Fibroblast of the conjunctiva (primary cell): ENCODE results near the gene DEF6.
A peak's percentile ranks its signal among the peaks of the same experiment; 100 is the strongest.
"Not testable (repeated sequence)": the region's sequence is repeated elsewhere in the genome, so short reads cannot be mapped to it uniquely, and the experiment has no call there.

Experiments
- DNase-seq: peaks from one replicate; pipeline ENCODE4 v3.0.0-alpha.2; 2010; ENCODE audit warnings: low read depth

DEF6 gene

DNA sequence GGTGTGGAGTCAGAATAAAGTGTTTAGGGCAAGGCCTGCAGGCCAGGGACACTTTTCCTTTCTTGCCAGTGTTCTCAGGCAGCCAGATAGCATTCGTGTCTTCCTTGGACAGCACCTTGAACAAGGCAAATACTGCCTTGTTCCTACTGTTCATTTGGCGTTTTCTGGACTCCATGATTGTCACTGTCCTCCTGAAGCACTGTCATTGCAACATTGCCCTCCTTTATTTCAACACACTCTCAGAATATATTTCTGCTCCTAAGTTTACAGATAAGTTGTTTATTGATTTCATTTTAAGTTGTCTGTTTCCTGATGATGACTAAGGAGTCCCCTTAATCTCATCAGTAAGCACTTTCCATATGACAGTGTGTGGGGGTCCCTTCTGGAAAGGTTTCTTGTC is 15.1 kb upstream of the DEF6 start:
- DNase-seq = no peak

DNA sequence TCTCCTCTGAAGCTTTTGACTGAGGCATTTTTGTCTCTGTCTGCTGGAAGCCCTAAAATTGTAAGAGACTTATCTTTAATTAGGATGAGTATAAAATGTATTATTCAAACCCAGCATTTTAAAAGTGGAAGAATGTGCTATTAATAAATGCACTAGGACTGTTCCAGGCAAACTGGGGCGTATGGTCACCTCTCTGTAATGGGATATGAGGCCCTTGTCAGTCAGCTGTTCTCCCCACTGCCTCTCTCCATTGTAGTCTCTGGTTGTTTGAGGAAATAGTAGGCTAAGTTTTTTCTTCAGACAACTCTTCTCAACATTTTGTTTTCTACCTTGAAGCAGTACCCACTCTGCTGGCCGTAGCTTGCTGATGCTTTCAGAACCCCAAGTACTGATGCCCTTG is 14.3 kb upstream of the DEF6 start:
- no peak for DNase-seq

DNA sequence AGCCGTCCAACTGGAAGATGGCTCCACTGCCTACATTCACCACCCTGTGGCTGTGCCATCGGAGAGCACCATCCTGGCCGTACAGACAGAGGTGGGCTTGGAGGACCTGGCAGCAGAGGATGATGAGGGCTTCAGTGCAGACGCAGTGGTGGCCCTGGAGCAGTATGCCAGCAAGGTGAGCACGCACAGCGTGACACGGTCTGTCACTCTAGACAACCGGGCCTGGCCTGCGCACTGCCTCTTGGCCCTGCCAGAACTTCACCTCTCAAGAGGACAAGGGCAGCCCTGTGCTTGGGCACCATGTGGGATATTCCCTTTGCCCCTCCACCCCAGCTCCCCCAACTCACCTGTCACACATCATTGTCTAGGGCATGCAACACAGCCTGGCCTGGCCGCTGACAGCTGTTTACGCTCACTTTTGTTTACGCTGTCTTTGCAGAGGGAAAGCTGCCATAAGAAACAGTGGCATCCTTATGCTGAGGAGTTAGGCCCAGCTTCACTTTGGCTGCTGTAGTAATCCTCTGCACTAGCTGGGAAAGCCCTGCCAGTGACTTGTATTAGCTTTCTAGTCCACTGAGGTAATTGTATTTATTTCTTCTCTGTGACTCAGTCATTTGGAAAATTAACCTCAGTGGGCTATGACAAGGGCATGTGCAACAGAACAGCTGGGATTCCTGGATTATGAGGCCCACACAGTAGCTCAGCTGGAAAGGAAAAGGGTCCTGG is 9.8 kb upstream of the DEF6 start:
- DNase-seq = no peak

DNA sequence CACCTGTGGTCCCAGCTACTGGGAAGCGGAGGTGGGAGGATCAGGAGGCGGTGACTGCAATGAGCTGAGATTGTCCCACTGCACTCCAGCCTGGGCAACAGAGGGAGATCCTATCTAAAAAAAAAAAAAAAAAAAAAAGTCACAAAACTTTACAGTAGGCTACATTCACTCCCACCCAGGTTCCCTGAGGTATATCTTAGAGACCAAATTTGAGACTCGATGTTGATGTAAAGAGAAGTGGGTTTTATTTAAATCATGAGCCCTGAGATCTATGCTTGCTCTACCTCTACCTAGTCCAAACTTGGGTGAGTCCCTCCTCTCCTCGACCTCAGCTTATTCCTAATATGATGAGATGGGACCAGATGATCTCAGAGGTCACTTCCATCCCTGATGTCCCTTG is 8.8 kb upstream of the DEF6 start:
- no peak for DNase-seq

DNA sequence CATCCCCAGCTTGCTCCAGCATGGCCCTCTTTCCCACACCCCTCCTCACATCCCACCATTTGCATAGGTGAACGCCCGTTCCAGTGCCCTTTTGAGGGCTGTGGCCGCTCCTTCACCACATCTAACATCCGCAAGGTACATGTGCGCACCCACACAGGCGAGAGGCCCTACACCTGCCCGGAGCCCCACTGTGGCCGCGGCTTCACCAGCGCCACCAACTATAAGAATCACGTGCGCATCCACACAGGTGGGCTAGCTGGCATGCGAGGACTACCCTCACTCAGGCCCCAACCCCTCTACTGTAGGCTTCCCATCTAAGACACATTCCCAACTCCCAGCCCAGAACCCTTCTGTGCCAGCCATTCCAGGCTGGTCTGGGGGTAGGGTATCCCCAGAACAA is 6.1 kb upstream of the DEF6 start:
- no peak for DNase-seq

DNA sequence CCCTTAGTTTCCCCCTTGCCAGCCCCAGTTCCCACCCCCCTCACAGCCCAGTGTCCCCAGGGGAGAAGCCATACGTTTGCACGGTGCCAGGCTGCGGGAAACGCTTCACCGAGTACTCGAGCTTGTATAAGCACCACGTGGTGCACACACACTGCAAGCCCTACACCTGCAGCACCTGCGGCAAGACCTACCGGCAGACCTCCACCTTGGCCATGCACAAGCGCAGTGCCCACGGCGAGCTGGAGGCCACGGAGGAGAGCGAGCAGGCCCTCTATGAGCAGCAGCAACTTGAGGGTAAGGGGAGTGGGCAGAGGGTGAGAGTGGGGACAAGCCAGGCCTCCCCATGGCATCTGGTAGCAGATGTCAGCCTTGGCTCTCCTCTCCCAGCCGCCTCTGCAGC is 5.1 kb upstream of the DEF6 start:
- DNase-seq = no peak

DNA sequence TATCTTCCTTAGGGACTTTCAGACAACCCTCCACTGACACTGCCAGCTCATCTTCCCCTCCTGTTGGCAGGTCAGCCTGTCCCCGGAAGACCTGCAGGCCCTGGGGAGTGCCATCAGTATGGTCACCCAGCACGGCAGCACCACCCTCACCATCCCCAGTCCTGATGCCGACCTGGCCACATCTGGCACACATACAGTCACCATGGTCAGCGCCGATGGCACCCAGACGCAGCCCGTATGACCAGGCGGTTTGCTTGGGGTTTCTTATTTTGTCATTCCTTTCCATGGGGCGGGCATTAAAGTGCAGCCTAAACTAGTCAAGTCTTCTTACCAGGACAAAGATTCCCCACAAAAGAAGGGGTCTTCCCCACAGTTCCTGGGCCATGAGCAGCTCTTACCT is 3.9 kb upstream of the DEF6 start:
- DNase-seq = no peak

DNA sequence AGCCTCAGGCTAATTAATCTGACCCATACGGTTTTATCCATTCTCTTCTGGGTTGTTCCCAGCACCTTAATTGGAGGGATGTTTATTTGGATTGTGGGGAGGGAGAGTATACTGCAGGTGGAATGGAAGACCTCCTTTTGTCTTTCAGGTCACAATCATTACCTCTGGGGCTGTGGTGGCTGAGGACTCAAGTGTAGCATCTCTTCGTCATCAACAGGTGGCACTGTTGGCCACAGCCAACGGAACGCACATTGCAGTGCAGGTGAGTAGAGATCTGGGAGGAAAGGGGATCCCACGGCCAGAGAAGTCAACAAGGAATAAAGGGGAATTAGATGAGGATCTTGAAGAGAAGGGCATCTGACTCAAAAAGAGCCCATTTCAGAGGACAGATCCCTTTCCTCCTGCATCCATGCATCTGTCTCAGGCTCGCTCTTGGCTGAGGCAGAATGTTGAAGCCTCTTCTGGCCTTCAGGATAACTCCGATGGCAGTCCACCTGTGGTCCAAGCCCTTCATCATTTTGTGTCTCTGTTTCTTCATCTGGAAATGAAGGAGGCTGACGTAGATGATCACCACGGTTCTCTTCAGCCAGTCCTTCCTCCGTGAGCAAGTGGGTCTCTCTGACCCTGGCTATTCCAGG is 3.2 kb upstream of the DEF6 start:
- DNase-seq = peak; percentile 10

DNA sequence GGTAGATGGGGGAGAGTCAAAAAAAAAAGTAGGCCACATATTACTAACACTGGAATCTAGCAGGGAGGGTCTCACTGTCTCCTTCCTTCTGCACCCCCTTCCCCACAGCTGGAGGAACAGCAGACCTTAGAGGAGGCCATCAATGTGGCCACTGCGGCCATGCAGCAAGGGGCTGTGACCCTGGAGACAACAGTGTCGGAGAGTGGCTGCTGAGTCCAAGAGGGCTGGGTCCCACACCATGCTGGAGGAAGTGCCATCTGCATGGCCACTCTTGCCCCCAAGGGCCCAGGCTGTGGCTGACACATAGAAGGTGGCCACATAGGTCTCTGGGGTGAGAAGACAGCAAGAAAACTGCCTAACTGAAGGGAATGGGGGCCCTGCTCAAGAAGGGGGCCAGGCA is 2.6 kb upstream of the DEF6 start:
- DNase-seq = no peak

DNA sequence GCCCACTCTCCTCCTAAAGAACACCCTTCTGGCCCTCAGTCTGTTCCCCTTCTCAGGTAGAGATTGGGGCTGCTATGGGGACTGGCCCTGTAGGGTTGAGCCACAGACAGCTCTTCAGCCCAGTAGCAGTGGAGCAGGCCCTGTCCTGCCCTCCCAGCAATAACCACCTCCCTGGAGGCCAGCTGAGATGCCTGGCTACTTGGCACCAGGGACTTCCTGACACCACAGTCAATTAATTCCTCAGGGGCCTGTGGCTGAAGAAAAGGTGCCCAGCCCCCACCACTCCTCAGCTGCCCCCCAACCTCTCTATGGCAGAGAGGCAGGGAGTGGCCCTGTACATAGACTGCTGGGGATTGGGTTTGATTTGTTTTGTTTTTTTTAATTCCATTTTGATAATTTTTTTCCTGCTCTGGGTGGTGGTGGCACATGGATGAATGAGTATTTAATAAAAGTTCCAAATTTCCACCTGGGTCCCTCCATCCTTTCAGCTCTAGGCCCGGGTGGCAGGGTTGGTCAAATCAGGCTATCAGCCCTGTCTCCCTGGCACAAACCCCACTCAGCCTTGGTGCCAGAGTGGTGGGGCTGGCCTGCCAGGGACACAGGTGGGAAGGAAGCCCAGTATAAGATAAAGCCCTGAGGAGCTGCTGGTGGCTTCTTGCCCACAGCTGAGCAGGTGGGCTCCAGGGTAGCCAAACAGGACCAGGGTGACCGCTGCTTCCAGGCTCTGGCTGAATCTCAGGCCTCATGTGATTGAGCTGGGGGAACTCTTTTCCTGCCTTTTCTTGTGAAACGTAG is 1.9 kb upstream of the DEF6 start:
- DNase-seq = no peak

DNA sequence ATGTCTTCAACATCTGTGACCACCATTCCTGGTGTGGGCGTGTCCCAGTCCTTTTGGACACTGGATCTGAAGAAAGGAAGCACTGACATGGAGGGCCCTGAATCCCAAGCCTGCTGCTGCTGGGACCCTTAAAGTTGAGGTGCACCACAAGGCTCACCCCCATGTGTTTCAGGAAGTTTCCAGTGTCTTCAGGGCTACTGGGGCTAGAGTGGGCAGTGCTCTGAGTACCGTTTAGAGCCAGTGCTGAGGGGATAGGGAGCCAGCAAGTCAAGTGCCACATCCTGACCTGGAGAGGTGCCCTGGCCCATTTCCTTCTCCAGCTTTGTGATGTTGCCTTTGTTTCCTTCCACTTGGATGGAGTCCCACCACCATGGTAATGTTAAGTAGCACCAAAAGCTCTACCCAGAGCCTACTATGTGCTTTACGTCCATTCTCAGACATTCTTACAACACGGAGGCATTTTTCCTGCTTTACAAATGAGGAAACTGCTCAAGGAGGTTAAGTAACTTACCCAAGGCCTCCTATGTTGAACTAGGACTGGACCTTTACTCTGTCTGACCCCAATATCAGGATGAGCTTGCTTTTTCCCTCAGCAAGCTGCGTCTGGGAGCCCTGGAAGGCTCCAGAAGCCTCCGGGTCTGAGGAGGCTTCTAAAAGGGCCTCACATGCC is 552 bp upstream of the DEF6 start:
- no peak for DNase-seq

DNA sequence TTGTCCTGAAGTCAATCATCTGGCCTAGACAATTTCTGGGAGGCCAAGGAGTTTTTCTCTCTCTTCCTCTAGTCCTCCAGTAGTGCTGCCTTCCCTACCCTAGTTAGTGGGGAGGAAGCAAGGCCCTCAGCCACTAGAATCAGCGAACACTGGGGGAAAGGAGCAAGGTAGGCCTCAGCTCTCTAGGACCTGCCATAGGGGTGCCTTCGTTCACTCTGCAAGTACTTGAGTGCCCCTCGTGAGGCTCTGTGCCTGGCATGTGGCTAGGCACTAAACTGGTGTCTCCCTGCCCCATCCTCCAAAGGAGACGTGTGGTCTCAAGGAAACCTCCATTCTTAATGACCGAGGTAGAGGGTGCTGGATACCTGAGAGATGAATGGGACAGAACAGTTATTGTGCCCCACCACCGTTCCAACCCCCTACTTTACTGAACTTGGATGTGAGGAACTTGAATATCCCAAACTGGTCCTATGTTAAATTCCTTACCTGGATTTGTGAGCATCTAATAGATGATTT is 1.1 kb downstream of the DEF6 start:
- DNase-seq = no peak

DNA sequence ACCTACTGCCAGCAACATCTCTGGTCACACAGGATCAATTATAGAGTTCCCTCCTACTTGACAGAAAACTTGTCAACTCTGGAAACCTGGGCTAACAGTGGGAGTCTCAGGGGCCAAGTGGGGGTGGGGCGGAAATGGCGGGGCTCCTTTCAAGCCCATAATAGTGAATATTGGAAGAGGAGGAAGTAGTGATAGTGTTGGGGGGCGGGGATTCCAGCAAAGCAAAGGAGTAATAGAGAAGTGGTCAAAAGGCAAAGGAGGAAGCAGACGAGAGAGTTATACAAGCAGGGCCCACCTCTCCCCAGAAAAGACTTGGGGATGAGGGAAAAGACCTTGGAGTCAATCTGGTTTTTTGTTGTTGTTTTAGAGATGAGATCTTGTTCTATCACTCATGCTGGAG is 2.1 kb downstream of the DEF6 start:
- no peak for DNase-seq

DNA sequence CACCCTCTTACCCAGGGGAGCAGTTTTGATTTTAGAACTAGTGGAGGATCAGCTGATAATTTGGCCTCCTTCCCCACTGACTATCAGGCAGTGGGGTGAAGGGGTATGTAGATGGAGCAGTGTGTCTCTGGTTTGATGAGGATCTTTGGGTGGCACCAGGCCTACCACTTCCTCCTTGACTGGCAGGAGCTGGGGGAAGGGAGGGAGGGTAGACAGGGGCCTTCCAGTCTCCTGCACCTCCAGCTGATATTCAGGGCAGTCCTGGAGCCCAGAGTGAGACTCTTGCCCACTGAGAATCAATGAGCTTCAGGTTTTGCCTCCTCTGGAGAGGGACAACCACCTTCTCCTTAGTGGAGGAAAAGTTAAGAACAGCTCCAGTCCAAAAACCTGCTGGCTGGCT is 3.2 kb downstream of the DEF6 start:
- no peak for DNase-seq

DNA sequence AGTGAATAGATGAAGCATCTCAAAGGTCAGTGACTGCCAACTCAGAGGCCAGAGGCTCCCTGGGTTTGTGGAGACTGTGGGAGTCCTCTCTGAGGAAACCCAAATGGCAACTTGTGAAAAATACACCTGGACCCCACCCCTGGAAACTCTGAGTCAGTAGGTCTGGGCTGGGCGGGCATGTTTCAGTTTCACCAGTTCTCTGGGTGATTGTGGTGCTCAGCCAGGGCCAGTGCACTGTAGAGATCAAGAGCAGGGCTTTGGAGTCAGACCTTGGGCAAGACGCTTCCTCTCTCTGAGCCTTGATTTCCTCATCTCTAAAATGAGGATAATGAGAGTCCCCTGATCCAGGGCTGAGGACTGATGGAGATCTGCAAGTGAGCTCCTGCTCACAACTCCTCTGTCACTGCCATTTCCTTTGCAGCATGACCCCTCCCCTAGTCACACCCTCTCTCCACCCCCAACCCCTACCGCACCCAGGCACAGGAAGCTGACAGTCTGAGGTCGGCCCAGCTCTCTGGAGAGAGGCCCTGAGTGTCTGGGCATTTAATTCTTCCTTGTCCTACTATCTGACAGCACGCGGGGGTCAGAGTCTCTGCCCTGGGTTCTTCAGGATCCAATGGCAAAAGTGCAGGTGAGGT is 5.1 kb downstream of the DEF6 start:
- no peak for DNase-seq

DNA sequence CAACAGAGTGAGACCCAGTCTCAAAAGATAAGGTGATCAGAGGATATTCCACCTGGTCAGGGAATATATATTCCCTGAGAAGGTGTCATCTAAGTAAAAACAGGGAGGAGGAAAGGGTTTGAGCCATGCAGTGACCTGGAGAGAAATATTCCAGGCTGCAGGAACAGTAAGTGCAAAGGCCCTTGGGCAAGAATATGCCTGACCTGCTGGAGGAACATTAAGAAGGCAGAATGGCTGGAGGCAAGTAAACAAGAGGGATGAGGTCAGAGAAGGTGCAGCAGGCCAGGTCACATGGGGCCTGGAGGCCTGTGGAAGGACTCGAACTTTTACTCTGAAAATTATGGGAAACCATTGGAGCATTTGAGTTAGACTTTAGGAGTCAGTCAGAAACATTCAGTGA is 6.7 kb downstream of the DEF6 start:
- no peak for DNase-seq

DNA sequence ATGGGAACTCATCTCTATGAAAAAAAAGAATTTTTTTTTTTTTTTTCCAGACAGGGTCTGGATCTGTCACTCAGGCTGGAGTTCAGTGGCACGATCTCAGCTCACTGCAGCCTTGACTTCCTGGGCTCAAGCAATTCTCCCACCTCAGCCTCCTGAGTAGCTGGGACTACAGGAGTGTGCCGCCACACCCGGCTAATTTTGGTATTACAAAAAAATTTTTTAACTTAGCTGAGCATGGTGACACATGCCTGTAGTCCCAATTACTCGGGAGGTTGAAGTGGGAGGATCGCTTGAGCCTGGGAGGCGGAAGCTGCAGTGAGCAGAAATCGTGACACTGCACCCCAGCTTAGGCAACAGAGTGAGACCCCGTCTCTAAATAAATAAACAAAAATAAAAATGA is 7.5 kb downstream of the DEF6 start:
- no peak for DNase-seq

DNA sequence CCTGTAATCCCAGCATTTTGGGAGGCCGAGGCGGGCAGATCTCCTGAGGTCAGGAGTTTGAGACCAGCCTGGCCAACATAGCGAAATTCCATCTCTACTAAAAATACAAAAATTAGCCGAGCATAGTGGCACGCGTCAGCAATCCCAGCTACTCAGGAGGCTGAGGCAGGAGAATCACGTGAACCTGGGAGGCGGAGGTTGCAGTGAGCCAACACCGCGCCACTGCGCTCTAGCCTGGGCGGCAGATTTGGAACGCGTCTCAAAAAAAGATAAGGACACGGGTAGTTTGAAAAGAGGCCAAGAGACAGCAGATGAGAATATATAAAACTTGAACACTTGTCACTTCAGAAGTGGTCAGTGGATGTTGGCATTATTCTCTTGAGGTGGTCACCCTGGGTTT is 9.5 kb downstream of the DEF6 start:
- not testable (repeated sequence) for DNase-seq

DNA sequence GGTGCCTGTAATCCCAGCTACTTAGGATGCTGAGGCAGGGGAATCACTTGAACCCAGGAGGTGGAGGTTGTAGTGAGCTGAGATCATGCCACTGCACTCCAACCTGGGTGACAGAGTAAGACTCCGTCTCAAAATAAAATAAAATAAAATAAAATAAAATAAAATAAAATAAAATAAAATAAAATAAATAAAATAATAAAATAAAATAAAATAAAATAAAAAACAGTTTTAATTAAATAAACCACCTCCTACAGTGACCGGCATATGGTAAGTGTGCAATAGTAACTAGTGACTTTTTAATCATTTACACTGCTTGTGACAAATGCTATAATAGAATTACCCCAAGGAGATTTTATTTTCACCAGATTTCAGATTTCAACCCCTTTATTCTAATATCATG is 10.9 kb downstream of the DEF6 start:
- not testable (repeated sequence) for DNase-seq

DNA sequence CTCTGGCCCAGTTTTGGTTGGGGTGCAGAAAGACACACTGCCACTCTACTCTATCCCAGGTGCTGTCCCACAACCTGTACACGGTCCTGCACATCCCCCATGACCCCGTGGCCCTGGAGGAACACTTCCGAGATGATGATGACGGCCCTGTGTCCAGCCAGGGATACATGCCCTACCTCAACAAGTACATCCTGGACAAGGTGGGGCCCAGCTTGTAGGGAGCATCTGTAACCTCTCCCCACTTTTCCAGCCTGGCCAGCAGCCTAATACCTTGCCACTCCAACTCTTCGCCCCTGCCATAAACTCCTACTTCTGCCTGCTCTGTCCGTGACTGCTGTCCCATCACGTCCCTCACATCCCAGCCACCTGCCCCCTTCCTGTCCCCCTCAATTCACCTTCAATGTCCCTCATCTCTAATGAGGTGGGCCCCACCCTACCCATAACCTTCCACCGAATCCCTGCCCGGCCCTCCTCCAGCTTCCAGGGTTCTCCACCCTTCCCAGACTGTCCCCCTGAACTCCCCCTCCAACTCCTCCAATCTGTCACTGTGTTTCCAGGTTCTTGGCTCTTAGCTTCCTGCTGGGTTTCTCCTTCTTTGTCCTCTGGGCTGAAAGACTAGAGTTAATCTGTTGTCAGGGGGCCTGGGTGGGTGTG is 12.1 kb downstream of the DEF6 start:
- DNase-seq = no peak

DNA sequence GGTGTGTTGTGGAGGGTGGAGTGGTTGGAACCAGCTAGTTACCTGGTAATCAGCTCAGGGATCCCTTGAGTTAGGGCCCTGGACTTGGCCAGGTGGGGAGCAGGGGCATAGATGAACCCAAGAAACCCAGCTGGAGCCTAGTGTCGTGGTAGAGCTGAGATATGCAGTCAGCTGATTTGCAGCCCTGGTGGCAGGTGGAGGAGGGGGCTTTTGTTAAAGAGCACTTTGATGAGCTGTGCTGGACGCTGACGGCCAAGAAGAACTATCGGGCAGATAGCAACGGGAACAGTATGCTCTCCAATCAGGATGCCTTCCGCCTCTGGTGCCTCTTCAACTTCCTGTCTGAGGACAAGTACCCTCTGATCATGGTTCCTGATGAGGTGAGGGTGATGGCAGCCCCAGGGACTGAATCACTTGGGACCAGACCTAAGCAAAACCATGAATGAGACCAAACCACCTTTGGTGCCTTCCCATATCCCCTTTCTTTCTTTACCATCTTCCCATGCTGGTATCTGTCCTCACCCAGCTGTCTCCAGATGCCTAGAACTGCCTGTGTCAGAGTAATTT is 12.7 kb downstream of the DEF6 start:
- DNase-seq = no peak
